Measurements from ENCODE around the gene FMNL2.

FMNL2 gene

DNA sequence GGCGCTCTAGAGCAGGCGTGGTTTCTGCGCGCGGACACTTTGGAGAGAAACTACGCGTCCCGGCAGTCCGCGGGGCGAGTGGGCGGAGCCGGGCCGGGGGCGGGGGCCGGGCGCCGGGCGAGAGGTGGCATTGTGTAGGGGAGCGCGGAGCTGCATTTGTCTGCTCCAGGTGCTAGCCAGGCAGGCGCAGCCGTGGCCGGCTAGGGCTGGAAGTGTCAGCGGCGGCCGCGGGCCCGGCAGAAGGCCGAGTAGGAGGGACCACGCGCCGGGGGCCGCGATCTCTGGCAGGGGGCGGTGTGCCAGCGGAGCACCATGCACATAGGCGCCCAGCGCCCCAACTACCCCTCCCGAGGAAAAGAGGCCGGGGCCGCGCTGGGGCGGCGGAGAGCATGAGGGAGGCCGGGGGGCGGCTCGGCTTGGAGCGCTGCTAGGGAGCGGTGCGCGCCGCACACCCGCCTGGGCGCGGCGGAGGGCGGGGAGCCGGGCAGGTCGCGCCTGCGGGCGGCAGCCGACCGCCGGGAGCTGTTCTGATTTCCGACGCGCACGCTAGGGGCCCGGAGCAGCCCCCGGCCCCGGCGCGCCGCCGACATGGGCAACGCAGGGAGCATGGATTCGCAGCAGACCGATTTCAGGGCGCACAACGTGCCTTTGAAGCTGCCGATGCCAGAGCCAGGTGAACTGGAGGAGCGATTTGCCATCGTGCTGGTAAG lies at the start of gene FMNL2:
TSS of gene FMNL2 (plus strand) at position 159 of the 710 bp plus-strand sequence.
- H3K4me3 ChIP-seq (ENCODE audit: low read depth, low read length), result peak within 1 kb of the TSS; percentile 80
- ChIA-PET CTCF (interaction anchor here (0.8 to 4.5 kb wide), 5 partner anchors 26 to 300 kb away, joined by 3 to 21 read pairs (median 3); no protein-coding TSS in a partner anchor), POLR2A (interaction anchor here (0.6 to 2.5 kb wide), 3 partner anchors 19 to 251 kb away, joined by 3 to 8 read pairs (median 4); no protein-coding TSS in a partner anchor)
- DNase-seq (ENCODE audit: low read depth, low spot score), result no peak
- TF ChIP-seq, protein P1, sequence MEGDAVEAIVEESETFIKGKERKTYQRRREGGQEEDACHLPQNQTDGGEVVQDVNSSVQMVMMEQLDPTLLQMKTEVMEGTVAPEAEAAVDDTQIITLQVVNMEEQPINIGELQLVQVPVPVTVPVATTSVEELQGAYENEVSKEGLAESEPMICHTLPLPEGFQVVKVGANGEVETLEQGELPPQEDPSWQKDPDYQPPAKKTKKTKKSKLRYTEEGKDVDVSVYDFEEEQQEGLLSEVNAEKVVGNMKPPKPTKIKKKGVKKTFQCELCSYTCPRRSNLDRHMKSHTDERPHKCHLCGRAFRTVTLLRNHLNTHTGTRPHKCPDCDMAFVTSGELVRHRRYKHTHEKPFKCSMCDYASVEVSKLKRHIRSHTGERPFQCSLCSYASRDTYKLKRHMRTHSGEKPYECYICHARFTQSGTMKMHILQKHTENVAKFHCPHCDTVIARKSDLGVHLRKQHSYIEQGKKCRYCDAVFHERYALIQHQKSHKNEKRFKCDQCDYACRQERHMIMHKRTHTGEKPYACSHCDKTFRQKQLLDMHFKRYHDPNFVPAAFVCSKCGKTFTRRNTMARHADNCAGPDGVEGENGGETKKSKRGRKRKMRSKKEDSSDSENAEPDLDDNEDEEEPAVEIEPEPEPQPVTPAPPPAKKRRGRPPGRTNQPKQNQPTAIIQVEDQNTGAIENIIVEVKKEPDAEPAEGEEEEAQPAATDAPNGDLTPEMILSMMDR (IDR thresholded peaks at IDR 0.05; ENCODE audit: insufficient read depth, low read length, missing control alignments), result no peak

DNA sequence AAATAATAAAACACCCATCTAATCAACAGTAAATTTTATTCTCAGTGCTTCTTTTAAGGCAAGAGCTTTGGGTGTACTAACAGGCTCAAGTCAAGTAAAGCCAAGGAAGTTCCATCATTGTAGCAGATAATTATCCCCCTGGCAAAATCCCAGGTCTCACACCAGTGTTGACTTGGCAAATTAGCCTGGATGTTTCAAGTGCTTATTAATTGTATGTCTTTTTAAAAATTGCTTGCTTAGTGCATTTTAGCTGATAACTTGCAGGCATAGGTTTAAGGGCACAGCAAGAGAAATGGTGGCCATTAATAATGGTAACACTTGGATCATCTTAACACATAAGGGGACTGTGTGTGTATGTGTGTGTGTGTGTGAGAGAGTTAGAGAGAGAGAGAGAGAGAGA lies 42.0 kb upstream of the FMNL2 start:
- POLR2A ChIA-PET, result no interaction called here
- TF ChIP-seq, protein P1 (IDR thresholded peaks at IDR 0.05; ENCODE audit: insufficient read depth, low read length, missing control alignments), result no peak
- DNase-seq (ENCODE audit: low read depth, low spot score), result no peak
- CTCF ChIA-PET, result no interaction called here
- no peak overlapping the region for H3K4me3 ChIP-seq (ENCODE audit: low read depth, low read length)

DNA sequence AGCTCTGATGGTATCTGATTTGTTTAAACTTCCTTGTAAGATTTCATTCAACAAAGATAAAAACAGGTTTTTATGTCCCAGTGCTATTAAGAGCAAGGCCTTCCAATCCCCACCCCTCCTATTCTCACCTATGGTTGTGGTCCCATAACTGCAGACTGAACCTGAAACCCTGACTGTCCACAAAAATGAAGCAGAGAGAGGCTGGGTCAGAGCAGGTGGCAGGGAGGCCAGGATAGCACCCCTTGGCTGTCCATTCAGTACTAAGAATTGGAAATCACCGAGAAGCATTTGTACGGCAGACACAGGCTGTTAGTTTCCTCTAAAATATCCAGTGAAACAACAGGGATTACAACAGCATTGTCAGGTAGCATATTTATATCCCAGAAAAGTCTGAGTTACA lies 37.3 kb upstream of the FMNL2 start:
- H3K4me3 ChIP-seq (ENCODE audit: low read depth, low read length), result no peak overlapping the region
- ChIA-PET POLR2A (no interaction called here), CTCF (no interaction called here)
- no peak for DNase-seq (ENCODE audit: low read depth, low spot score)
- TF ChIP-seq, protein P1 (IDR thresholded peaks at IDR 0.05; ENCODE audit: insufficient read depth, low read length, missing control alignments), result no peak

DNA sequence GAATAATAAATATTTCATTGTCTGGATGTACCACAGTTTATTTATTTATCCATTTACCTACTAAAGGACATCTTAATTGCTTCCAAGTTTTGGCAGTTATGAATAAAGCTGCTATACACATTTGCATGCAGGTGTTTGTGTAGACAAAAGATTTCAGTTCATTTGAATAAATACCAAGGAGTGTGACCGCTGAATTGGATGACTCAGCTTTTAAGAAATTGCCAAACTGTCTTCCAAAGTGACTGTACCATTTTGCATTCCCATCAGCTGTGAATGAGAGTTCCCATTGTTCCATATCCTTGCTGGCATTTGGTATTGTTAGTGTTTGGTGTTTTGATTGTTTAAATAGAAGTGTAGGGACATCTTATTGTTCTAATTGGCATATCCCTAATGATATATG lies 36.2 kb upstream of the FMNL2 start:
- no peak overlapping the region for H3K4me3 ChIP-seq (ENCODE audit: low read depth, low read length)
- CTCF ChIA-PET, result no interaction called here
- POLR2A ChIA-PET, result interaction anchor here (1.0 kb wide), 1 partner anchor 15 kb away, joined by 3 read pairs; no protein-coding TSS in a partner anchor
- DNase-seq (ENCODE audit: low read depth, low spot score), result no peak
- TF ChIP-seq, protein P1 (IDR thresholded peaks at IDR 0.05; ENCODE audit: insufficient read depth, low read length, missing control alignments), result no peak

DNA sequence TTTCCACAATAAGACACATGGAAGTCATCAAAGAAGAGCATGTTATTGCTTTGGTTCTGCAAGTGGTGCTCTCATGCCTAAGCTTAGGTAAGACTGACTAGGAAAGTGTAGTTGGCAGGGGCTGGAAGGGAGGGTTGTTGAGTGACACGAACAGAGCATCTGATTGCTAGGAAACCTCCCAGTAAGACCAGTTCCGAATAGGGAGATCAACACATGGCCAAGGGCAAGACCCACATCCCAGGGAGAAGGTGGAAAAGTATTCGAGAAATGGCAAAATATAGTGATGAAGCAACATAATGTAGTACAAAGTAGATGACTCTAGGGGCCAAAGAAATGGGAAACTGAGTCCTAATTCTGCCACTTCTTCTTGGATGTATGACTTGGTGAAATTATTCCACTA lies 33.8 kb upstream of the FMNL2 start:
- CTCF ChIA-PET, result no interaction called here
- no peak for DNase-seq (ENCODE audit: low read depth, low spot score)
- H3K4me3 ChIP-seq (ENCODE audit: low read depth, low read length), result no peak overlapping the region
- TF ChIP-seq, protein P1 (IDR thresholded peaks at IDR 0.05; ENCODE audit: insufficient read depth, low read length, missing control alignments), result no peak
- POLR2A ChIA-PET, result no interaction called here

DNA sequence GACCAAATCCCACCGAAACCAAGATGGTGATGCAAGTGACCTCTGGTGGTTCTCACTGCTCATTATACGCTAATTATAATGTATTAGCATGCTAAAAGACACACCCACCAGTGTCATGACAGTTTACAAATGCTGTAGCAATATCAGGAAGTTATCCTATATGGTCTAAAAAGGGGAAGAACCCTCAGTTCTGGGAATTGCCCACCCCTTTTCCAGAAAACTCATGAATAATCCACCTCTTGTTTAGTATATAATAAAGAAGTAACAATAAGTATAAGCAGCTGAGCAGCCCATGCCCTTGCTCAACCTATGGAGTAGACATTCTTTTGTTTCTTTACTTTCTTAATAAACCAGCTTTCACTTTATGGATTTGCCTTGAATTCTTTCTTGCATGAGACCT lies 31.0 kb upstream of the FMNL2 start:
- ChIA-PET POLR2A (no interaction called here), CTCF (no interaction called here)
- no peak for DNase-seq (ENCODE audit: low read depth, low spot score)
- TF ChIP-seq, protein P1 (IDR thresholded peaks at IDR 0.05; ENCODE audit: insufficient read depth, low read length, missing control alignments), result no peak
- no peak overlapping the region for H3K4me3 ChIP-seq (ENCODE audit: low read depth, low read length)

Data from AG04449 (cell line).